Mesendoderm (in vitro differentiated cells): ENCODE results near the gene LSS.

Experiments used
- DNase-seq: peaks from one replicate; pipeline ENCODE4 v3.0.0; 2013
- H2AK5ac ChIP-seq: 2 replicates; pipeline ENCODE4 v1.6.1; 2013; ENCODE audit warnings: low read length, inconsistent platforms
- H2BK120ac ChIP-seq: 2 replicates; pipeline ENCODE4 v1.6.1; 2013; ENCODE audit warnings: low read depth, mild to moderate bottlenecking, low read length, moderate library complexity, mixed read lengths
- H2BK15ac ChIP-seq: replicated peaks from 2 replicates; pipeline ENCODE4 v1.6.1; 2013; ENCODE audit warnings: low read depth, mild to moderate bottlenecking, moderate library complexity
- H2BK5ac ChIP-seq: 2 replicates; pipeline ENCODE4 v1.6.1; 2013; ENCODE audit warnings: low read length, inconsistent platforms
- H3K18ac ChIP-seq: 2 replicates; pipeline ENCODE4 v1.6.1; 2013; ENCODE audit warnings: mild to moderate bottlenecking, low read length, mixed read lengths
- H3K23ac ChIP-seq: one replicate; pipeline ENCODE4 v1.6.1; 2013; ENCODE audit warnings: low read length
- H3K27ac ChIP-seq: 2 replicates; pipeline ENCODE4 v1.5.1; 2013; ENCODE audit warnings: low read depth, mild to moderate bottlenecking, inconsistent platforms, low read length, moderate library complexity
- H3K27me3 ChIP-seq: 2 replicates; pipeline ENCODE4 v1.6.1; 2013; ENCODE audit warnings: low read length, control low read depth, mild to moderate bottlenecking, inconsistent platforms; ENCODE audit not compliant: insufficient read depth, poor library complexity
- H3K36me3 ChIP-seq: 2 replicates; pipeline ENCODE4 v1.6.1; 2013; ENCODE audit warnings: low read length, inconsistent platforms; ENCODE audit not compliant: control insufficient read depth, insufficient read depth
- H3K4ac ChIP-seq: one replicate; pipeline ENCODE4 v1.6.1; 2013; ENCODE audit warnings: low read depth, mild to moderate bottlenecking, low read length, moderate library complexity
- H3K4me1 ChIP-seq: 2 replicates; pipeline ENCODE4 v1.6.1; 2013; ENCODE audit warnings: low read depth, low read length, inconsistent platforms; ENCODE audit not compliant: control insufficient read depth
- H3K4me2 ChIP-seq: 2 replicates; pipeline ENCODE4 v1.6.1; 2013; ENCODE audit warnings: low read length
- H3K4me3 ChIP-seq: 2 replicates; pipeline ENCODE4 v1.5.1; 2013; ENCODE audit warnings: mild to moderate bottlenecking, low read length
- H3K56ac ChIP-seq: one replicate; pipeline ENCODE4 v1.6.1; 2013; ENCODE audit warnings: low read length
- H3K79me1 ChIP-seq: 2 replicates; pipeline ENCODE4 v1.6.1; 2013; ENCODE audit warnings: low read length, inconsistent platforms
- H3K79me2 ChIP-seq: 2 replicates; pipeline ENCODE4 v1.6.1; 2013; ENCODE audit warnings: mild to moderate bottlenecking, low read length; ENCODE audit not compliant: control insufficient read depth, insufficient read depth
- H3K9ac ChIP-seq: 2 replicates; pipeline ENCODE4 v1.6.1; 2013; ENCODE audit warnings: low read length, inconsistent platforms
- H4K5ac ChIP-seq: one replicate; pipeline ENCODE4 v1.6.1; 2013; ENCODE audit warnings: low read length
- H4K8ac ChIP-seq: one replicate; pipeline ENCODE4 v1.6.1; 2013; ENCODE audit warnings: low read depth, mild to moderate bottlenecking, control low read depth, low read length, moderate library complexity
- WGBS: extraction: QIAGEN DNeasy Blood & Tissue Kit; methylation state at CpG from one replicate; pipeline ENCODE4 v1.1.7; 2013; ENCODE audit warnings: low lambda C conversion rate, missing lambda C conversion rate; ENCODE audit not compliant: insufficient coverage; ENCODE audit errors: extremely low coverage; 5-methylcytosine and 5-hydroxymethylcytosine counted together

Gene LSS

DNA sequence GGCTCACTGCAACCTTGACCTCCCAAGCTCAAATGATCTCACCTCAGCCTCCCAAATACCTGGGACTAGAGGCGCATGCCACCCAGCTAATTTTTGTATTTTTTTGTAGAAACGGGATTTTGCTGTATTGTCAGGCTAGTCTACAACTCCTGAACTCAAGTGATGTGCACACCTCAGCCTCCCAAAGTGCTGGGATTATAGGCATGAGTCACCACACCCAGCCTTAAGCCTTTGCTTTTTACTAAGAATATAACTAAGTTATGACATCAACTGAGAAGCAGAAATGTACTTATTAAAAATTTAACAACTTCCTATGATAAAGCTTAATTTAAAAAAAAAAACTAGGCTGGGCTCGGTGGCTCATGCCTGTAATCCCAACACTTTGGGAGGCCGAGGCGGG is 8.9 kb upstream of the LSS start:
- H4K5ac ChIP-seq, result no peak overlapping the region
- no peak for DNase-seq
- no peak overlapping the region for H3K4ac ChIP-seq
- H3K79me2 ChIP-seq, result no peaks in the 10 kb centered on the region
- no peak overlapping the region for H3K18ac ChIP-seq
- WGBS, result no CpG with 5 or more reads among the region's 5 CpGs
- no peak overlapping the region for H3K23ac ChIP-seq
- H3K4me3 ChIP-seq, result no peak overlapping the region
- no peaks in the 10 kb centered on the region for H3K79me1 ChIP-seq
- no peak overlapping the region for H2BK5ac ChIP-seq
- no peak overlapping the region for H3K56ac ChIP-seq
- H3K4me2 ChIP-seq, result no peak overlapping the region
- H4K8ac ChIP-seq, result no peak overlapping the region
- no peaks in the 10 kb centered on the region for H3K27me3 ChIP-seq
- H3K36me3 ChIP-seq, result peaks cover 17% of the 10 kb centered on the region
- H3K4me1 ChIP-seq, result no peaks in the 10 kb centered on the region
- H3K27ac ChIP-seq, result no peak overlapping the region
- H2BK15ac ChIP-seq, result no peak overlapping the region
- H3K9ac ChIP-seq, result no peak overlapping the region
- no peak overlapping the region for H2BK120ac ChIP-seq
- H2AK5ac ChIP-seq, result no peak overlapping the region

DNA sequence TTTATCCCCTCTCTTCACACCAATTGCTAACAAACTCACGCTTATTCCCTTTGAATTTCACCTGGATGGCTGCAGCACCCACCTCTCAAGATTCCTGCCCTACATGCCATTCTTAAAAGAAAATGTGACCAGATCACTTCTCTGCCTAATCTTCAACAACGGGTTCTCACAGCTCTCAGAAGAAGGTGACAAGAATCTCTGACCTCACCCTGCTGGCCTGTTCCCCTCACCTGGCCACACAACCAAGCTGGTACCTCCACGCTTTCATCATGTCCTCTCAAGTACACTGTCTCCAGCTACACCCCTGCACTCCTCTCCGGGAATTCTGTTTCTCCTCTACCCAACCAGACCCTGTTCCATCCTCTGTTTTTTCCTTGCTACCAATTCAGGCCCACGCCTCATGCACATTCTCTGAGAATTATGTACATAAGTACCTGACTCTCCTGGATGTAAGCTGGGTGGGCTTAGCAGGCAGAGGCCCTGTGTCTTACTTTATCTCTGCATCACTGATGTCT is 5.9 kb upstream of the LSS start:
- no peak overlapping the region for H3K9ac ChIP-seq
- WGBS, result no CpG with 5 or more reads among the region's 5 CpGs
- no peak overlapping the region for H3K18ac ChIP-seq
- H3K79me1 ChIP-seq, result peaks cover 4% of the 10 kb centered on the region
- H3K79me2 ChIP-seq, result no peaks in the 10 kb centered on the region
- no peak overlapping the region for H2BK15ac ChIP-seq
- no peak overlapping the region for H4K8ac ChIP-seq
- peaks cover 14% of the 10 kb centered on the region for H3K36me3 ChIP-seq
- H2AK5ac ChIP-seq, result no peak overlapping the region
- H3K4me2 ChIP-seq, result no peak overlapping the region
- no peak overlapping the region for H3K23ac ChIP-seq
- no peak overlapping the region for H2BK5ac ChIP-seq
- no peak overlapping the region for H3K4me3 ChIP-seq
- H3K4me1 ChIP-seq, result peaks cover 4% of the 10 kb centered on the region
- no peak for DNase-seq
- H3K4ac ChIP-seq, result no peak overlapping the region
- H3K27me3 ChIP-seq, result no peaks in the 10 kb centered on the region
- H4K5ac ChIP-seq, result no peak overlapping the region
- no peak overlapping the region for H2BK120ac ChIP-seq
- no peak overlapping the region for H3K27ac ChIP-seq
- no peak overlapping the region for H3K56ac ChIP-seq

DNA sequence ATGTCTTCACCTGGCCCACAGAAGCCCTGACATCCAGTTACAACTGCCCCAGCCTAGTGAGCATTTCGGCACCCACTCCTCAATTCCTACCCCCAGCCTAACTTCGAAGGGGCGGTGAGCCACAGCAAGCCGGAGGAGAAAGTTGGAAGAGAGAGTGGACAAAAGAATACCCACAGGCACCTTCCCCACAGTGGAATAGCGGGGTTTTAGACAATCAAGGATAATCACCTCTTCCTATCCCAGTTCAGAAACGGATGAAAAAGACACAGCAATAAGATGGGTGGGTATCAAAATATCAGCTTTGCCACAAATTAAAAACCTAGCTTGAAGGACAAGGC is 1.3 kb upstream of the LSS start:
- H3K4me3 ChIP-seq, result peak overlapping the region; percentile 17

DNA sequence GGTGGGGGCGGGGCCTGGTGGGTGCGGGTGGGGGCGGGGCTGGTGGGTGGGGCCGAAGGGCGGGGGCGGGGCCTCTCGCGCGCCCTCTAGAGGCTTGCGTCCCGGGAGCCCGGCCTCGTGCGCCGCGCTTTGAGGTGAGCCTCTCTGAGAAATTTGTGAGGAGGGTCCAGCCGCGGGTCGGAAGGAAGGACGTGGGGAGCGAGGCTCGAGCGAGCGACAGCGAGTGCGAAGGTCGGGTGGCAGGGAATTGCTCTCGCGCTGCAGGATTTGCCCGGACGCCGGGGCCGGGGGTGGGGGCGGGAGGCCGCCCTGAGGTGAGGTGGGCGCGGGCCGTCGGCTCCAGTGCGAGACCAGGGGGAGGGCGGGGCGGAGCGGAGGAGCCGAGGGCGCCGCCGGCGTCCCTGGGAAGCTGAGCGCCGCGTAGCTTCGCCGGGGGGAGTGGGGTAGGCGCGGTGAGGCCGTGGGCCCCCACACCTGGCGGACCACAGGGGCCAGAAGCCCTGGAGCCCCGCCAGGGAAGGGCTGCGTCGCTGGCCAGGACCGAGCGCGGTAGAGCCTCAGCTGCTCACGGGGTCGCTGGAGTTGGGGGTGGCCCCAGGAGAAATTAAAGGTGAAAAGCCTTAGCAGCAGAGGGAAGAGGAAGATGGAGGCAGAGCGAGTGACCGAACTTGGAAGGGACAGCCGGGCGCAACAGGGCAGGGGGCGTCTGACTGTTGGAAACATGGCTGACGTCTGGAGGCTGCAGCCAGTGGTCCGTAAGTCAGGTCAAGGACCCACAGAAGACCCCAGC is 754 bp upstream of the LSS start:
- no peak overlapping the region for H4K5ac ChIP-seq
- H3K79me2 ChIP-seq, result peaks cover 29% of the 10 kb centered on the region
- H3K9ac ChIP-seq, result peak overlapping the region; percentile 74
- peak overlapping the region; percentile 63 for H3K27ac ChIP-seq
- H3K4me1 ChIP-seq, result peaks cover 12% of the 10 kb centered on the region
- no peaks in the 10 kb centered on the region for H3K27me3 ChIP-seq
- no peak overlapping the region for H2BK15ac ChIP-seq
- H3K4me2 ChIP-seq, result peak overlapping the region; percentile 25
- H3K36me3 ChIP-seq, result peaks cover 7% of the 10 kb centered on the region
- peak; percentile 10 for DNase-seq
- peak overlapping the region; percentile 17 for H3K4me3 ChIP-seq
- peak overlapping the region; percentile 98 for H3K18ac ChIP-seq
- no peak overlapping the region for H2AK5ac ChIP-seq
- peak overlapping the region; percentile 83 for H3K56ac ChIP-seq
- H4K8ac ChIP-seq, result peak overlapping the region; percentile 97
- H2BK120ac ChIP-seq, result peak overlapping the region; percentile 51
- WGBS, result no CpG with 5 or more reads among the region's 72 CpGs
- H3K79me1 ChIP-seq, result peaks cover 18% of the 10 kb centered on the region
- peak overlapping the region; percentile 59 for H3K23ac ChIP-seq
- H2BK5ac ChIP-seq, result no peak overlapping the region
- peak overlapping the region; percentile 98 for H3K4ac ChIP-seq

More for the DNA sequence above, 1.3 kb upstream of the LSS start:
- Histone ChIP-seq H3K23ac (peak overlapping the region; percentile 59), H3K27ac (no peak overlapping the region), H4K5ac (no peak overlapping the region), H2BK15ac (no peak overlapping the region), H3K36me3 (peaks cover 9% of the 10 kb centered on the region), H3K4me2 (peak overlapping the region; percentile 25), H3K79me1 (peaks cover 18% of the 10 kb centered on the region), H2BK120ac (no peak overlapping the region), H3K9ac (peak overlapping the region; percentile 74), H3K4ac (peak overlapping the region; percentile 98), H3K79me2 (peaks cover 25% of the 10 kb centered on the region), H2BK5ac (no peak overlapping the region), H3K56ac (peak overlapping the region; percentile 83), H3K4me1 (peaks cover 12% of the 10 kb centered on the region), H3K27me3 (no peaks in the 10 kb centered on the region), H3K18ac (peak overlapping the region; percentile 98), H2AK5ac (peak overlapping the region; percentile 3), H4K8ac (no peak overlapping the region)
- no CpG with 5 or more reads among the region's 6 CpGs for WGBS
- no peak for DNase-seq

DNA sequence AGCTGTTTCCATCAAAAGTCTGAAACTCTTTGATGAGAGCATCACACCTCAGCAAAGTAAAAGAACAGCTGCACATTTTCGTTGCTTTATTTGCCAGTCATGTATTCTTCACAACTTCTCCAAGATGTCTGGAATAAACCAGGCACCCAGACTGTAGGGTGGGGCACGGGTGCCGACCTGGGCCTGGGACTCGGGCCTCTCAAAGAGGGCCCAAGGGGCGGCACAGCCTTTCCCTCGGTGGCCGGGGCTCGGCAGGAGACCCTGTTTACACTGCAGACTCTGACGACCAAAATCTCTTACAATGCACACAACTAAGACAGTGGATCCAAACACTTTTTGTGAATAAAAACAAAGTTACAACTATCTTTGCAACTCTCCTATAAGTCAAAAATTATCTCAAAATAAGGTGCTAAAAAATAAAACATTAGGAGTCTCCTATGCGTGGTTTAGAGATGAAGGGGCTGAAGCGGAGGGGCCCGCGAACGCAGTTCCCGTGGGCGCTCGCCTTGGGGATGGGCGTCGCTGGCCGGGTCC is 696 bp downstream of the LSS start:
- H2AK5ac ChIP-seq, result no peak overlapping the region
- peak overlapping the region; percentile 89 for H3K23ac ChIP-seq
- peaks cover 7% of the 10 kb centered on the region for H3K36me3 ChIP-seq
- no peak overlapping the region for H4K5ac ChIP-seq
- no CpG with 5 or more reads among the region's 20 CpGs for WGBS
- peak overlapping the region; percentile 68 for H3K4me2 ChIP-seq
- H2BK5ac ChIP-seq, result no peak overlapping the region
- H3K79me2 ChIP-seq, result peaks cover 34% of the 10 kb centered on the region
- peak overlapping the region; percentile 64 for H2BK120ac ChIP-seq
- DNase-seq, result peak; percentile 18
- H3K27ac ChIP-seq, result peak overlapping the region; percentile 92
- peak overlapping the region; percentile 82 for H3K18ac ChIP-seq
- peaks cover 21% of the 10 kb centered on the region for H3K79me1 ChIP-seq
- no peaks in the 10 kb centered on the region for H3K27me3 ChIP-seq
- peaks cover 12% of the 10 kb centered on the region for H3K4me1 ChIP-seq
- peak overlapping the region; percentile 95 for H3K56ac ChIP-seq
- peak overlapping the region; percentile 91 for H3K9ac ChIP-seq
- H2BK15ac ChIP-seq, result no peak overlapping the region
- H4K8ac ChIP-seq, result no peak overlapping the region
- H3K4me3 ChIP-seq, result peak overlapping the region; percentile 89
- peak overlapping the region; percentile 2 for H3K4ac ChIP-seq
